Measurements from ENCODE around the gene GSTO1.

GSTO1 gene

DNA sequence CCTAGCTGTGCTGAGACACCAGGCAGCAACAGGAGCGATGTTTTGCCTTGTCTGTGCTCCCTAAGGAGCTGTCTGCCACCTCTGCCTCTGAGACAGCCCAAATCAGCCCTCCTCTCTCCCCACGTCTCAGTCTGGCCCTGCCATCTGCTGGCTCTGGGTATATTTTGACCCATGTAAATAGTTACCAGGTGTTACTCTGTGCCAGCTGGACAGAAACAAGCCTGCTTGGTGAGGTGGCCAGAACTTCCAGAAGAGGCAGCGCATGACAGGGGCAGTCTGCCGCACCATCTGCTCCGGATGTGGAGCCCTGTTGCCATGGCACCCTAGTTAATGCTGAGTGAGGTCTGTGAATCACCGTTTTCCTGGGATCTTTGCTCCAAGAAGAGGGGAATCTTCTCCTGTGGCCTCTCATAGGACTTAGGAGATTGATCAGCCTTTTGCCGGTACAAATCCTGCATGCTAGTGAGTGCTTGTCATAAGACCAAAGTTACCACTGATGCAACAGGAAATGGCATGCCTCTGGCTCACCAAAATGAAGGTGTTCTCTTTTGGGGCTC lies 46.1 kb downstream of the GSTO1 start:
- Histone ChIP-seq H3K36me3 (ENCODE audit: control insufficient read depth in 2 of 2, insufficient read depth in 2 of 2, low read length in 2 of 2) (no peaks in the 10 kb centered on the region), H3K4me1 (ENCODE audit: control insufficient read depth in 2 of 2, insufficient read depth in 2 of 2, low read length in 2 of 2) (peaks cover 8% of the 10 kb centered on the region in 2 donors), H3K27ac (ENCODE audit: low read depth in 2 of 2, low read length in 2 of 2) (peak overlapping the region; percentile 52 to 73), H3K4me3 (ENCODE audit: low read length in 2 of 2) (no peak overlapping the region), H3K9me3 (ENCODE audit: control insufficient read depth in 2 of 2, low read length in 2 of 2) (no peaks in the 10 kb centered on the region), H3K9ac (ENCODE audit: low read depth in 1 of 2, low read length in 2 of 2) (peak overlapping the region in 1 of 2 donors; percentile 17), H3K27me3 (ENCODE audit: control insufficient read depth in 2 of 2, insufficient read depth in 2 of 2, low read length in 2 of 2) (peaks cover 0 to 2% of the 10 kb centered on the region in 2 donors)

DNA sequence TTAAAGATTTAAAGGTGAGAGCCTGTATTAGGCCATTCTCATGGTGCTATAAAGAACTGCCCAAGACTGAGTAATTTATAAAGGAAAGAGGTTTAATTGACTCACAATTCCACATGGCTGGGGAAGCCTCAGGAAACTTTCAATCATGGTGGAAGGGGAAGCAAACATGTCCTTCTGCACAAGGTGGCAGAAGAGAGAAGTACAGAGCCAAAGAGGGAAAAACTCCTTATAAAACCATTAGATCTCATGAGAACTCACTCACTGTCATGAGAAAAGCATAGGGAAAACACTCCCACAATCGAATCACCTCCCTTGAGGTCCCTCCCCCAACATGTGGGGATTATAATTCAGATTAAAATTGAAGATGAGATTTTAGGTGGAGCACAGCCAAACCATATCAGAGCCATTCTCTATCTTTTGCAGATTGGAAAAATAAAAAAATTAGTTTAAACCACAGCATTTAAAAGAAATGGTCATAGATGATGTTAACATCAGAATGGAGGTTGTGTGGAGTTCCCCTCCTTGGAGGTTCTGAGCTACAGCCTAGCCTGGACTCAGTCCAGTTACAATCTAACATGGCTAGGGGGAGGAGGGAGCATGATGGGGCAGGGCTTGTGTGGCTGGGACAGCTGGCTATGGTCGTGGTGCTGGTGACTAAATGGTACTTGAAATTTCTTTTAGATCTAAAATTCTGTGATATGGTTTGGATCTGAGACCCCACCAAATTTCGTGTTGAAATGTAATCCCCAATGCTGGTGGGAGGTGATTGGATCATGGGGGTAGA lies 47.4 kb downstream of the GSTO1 start:
- Histone ChIP-seq H3K36me3 (ENCODE audit: control insufficient read depth in 2 of 2, insufficient read depth in 2 of 2, low read length in 2 of 2) (no peaks in the 10 kb centered on the region), H3K9me3 (ENCODE audit: control insufficient read depth in 2 of 2, low read length in 2 of 2) (no peaks in the 10 kb centered on the region), H3K4me3 (ENCODE audit: low read length in 2 of 2) (no peak overlapping the region), H3K27ac (ENCODE audit: low read depth in 2 of 2, low read length in 2 of 2) (no peak overlapping the region), H3K4me1 (ENCODE audit: control insufficient read depth in 2 of 2, insufficient read depth in 2 of 2, low read length in 2 of 2) (peaks cover 10% of the 10 kb centered on the region in 2 donors), H3K9ac (ENCODE audit: low read depth in 1 of 2, low read length in 2 of 2) (no peak overlapping the region), H3K27me3 (ENCODE audit: control insufficient read depth in 2 of 2, insufficient read depth in 2 of 2, low read length in 2 of 2) (peaks cover 0 to 2% of the 10 kb centered on the region in 2 donors)

DNA sequence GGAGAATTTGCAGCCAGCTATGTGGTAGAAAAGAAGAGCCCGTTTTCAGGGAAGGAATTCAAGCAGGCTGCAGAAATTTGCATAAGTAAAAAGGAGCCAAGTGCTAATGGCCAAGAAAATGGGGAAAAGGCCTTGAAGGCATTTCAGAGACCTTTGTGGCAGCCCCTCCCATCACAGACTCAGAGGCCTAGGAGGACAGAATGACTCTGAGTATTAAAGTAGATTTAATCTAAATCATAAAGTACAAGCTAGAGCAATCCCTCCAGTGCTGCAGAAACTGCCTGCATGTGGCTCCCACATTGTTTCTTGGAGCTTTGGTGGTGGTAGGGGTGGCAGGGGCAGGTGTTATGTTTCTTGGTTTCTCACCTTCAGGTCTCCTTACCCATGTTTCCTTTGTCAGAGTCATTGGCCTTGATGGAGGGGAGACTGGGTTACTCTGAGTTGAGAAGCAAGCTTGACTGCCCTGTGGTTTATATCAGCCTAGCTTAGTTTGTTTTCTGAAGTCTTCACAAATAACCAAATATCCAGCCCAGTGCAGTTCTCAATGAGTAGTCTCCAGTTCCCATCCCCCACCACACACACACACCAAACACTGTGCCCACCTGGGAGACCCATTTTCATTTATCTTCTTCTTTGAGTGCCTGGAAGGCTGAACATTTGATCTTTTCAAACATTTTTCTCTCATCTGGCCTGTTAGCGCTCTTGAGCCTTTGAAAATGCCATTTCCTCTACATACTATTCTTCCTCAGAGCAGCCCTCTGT lies 49.1 kb downstream of the GSTO1 start:
- Histone ChIP-seq H3K4me3 (ENCODE audit: low read length in 2 of 2) (no peak overlapping the region), H3K9ac (ENCODE audit: low read depth in 1 of 2, low read length in 2 of 2) (no peak overlapping the region), H3K9me3 (ENCODE audit: control insufficient read depth in 2 of 2, low read length in 2 of 2) (no peaks in the 10 kb centered on the region), H3K27ac (ENCODE audit: low read depth in 2 of 2, low read length in 2 of 2) (no peak overlapping the region), H3K27me3 (ENCODE audit: control insufficient read depth in 2 of 2, insufficient read depth in 2 of 2, low read length in 2 of 2) (peaks cover 0 to 2% of the 10 kb centered on the region in 2 donors), H3K4me1 (ENCODE audit: control insufficient read depth in 2 of 2, insufficient read depth in 2 of 2, low read length in 2 of 2) (peaks cover 10 to 15% of the 10 kb centered on the region in 2 donors), H3K36me3 (ENCODE audit: control insufficient read depth in 2 of 2, insufficient read depth in 2 of 2, low read length in 2 of 2) (no peaks in the 10 kb centered on the region)

DNA sequence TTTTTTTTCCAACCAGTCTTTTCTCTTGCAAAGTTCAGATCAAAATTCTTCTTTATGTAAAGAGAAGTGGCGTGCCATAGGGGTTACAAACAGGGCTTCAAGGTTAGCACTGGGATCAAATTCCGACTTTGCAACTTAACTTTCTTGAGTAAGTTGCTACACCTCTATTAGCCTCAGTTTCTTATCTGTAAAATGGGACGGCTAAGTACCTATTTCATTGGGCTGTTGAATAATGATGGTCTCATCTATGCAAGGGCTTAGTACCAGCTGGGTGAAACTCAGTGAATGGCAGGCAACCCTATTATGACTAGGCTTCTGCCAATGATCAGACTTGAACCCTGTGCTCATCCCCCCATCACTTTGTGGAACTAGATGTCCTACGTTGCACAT lies 49.7 kb downstream of the GSTO1 start:
- Histone ChIP-seq H3K27me3 (ENCODE audit: control insufficient read depth in 2 of 2, insufficient read depth in 2 of 2, low read length in 2 of 2) (peaks cover 0 to 2% of the 10 kb centered on the region in 2 donors), H3K27ac (ENCODE audit: low read depth in 2 of 2, low read length in 2 of 2) (no peak overlapping the region), H3K9ac (ENCODE audit: low read depth in 1 of 2, low read length in 2 of 2) (no peak overlapping the region), H3K4me1 (ENCODE audit: control insufficient read depth in 2 of 2, insufficient read depth in 2 of 2, low read length in 2 of 2) (peaks cover 10 to 15% of the 10 kb centered on the region in 2 donors), H3K36me3 (ENCODE audit: control insufficient read depth in 2 of 2, insufficient read depth in 2 of 2, low read length in 2 of 2) (no peaks in the 10 kb centered on the region), H3K4me3 (ENCODE audit: low read length in 2 of 2) (no peak overlapping the region), H3K9me3 (ENCODE audit: control insufficient read depth in 2 of 2, low read length in 2 of 2) (no peaks in the 10 kb centered on the region)

DNA sequence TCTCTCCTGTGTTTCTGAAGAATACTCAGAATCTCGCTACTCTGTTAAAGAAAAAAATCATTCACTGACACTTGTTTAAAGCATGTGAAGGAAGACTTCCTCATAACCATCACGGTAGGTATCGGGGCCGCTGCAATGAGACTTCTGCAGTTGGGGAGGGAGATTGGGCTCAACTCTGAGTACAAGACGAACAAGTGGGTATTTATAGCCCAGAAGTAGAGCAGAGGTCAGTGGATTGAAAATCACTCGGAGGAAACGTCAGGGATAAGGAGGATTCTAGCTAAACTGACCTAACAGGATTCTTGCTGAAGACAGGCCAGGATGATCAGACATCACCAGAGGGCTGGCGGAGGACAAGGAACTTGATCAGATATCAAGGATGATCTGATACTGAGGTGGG lies 50.2 kb downstream of the GSTO1 start:
- Histone ChIP-seq H3K9ac (ENCODE audit: low read depth in 1 of 2, low read length in 2 of 2) (no peak overlapping the region), H3K27ac (ENCODE audit: low read depth in 2 of 2, low read length in 2 of 2) (no peak overlapping the region), H3K4me1 (ENCODE audit: control insufficient read depth in 2 of 2, insufficient read depth in 2 of 2, low read length in 2 of 2) (peaks cover 10 to 15% of the 10 kb centered on the region in 2 donors)

DNA sequence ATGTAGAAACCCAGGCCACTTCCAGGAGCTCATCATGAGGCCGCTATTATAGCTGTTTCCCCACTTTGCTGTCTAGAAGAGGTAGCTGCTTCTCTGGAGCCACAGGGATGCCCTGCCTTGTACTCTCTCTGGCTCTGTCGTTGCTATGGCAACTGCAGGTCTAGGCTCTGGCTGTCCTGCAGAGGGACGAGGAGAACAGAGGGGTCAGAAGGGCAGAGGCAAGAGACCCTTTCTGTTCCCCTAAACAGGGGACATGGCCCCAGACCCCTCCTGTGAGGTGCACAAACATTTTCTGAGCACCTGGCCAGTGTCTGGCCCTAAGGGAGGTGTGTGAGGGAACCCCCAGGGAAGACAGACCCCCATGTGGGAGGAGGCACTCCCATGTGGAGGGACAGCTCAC lies 52.2 kb downstream of the GSTO1 start:
- Histone ChIP-seq H3K27me3 (ENCODE audit: control insufficient read depth in 2 of 2, insufficient read depth in 2 of 2, low read length in 2 of 2) (no peaks in the 10 kb centered on the region), H3K4me1 (ENCODE audit: control insufficient read depth in 2 of 2, insufficient read depth in 2 of 2, low read length in 2 of 2) (peaks cover 6 to 8% of the 10 kb centered on the region in 2 donors), H3K9me3 (ENCODE audit: control insufficient read depth in 2 of 2, low read length in 2 of 2) (no peaks in the 10 kb centered on the region), H3K36me3 (ENCODE audit: control insufficient read depth in 2 of 2, insufficient read depth in 2 of 2, low read length in 2 of 2) (no peaks in the 10 kb centered on the region), H3K4me3 (ENCODE audit: low read length in 2 of 2) (no peak overlapping the region), H3K27ac (ENCODE audit: low read depth in 2 of 2, low read length in 2 of 2) (no peak overlapping the region), H3K9ac (ENCODE audit: low read depth in 1 of 2, low read length in 2 of 2) (no peak overlapping the region)

More for the DNA sequence above, 50.2 kb downstream of the GSTO1 start:
- Histone ChIP-seq H3K27me3 (ENCODE audit: control insufficient read depth in 2 of 2, insufficient read depth in 2 of 2, low read length in 2 of 2) (peaks cover 0 to 2% of the 10 kb centered on the region in 2 donors), H3K9me3 (ENCODE audit: control insufficient read depth in 2 of 2, low read length in 2 of 2) (no peaks in the 10 kb centered on the region), H3K4me3 (ENCODE audit: low read length in 2 of 2) (no peak overlapping the region), H3K36me3 (ENCODE audit: control insufficient read depth in 2 of 2, insufficient read depth in 2 of 2, low read length in 2 of 2) (no peaks in the 10 kb centered on the region)

DNA sequence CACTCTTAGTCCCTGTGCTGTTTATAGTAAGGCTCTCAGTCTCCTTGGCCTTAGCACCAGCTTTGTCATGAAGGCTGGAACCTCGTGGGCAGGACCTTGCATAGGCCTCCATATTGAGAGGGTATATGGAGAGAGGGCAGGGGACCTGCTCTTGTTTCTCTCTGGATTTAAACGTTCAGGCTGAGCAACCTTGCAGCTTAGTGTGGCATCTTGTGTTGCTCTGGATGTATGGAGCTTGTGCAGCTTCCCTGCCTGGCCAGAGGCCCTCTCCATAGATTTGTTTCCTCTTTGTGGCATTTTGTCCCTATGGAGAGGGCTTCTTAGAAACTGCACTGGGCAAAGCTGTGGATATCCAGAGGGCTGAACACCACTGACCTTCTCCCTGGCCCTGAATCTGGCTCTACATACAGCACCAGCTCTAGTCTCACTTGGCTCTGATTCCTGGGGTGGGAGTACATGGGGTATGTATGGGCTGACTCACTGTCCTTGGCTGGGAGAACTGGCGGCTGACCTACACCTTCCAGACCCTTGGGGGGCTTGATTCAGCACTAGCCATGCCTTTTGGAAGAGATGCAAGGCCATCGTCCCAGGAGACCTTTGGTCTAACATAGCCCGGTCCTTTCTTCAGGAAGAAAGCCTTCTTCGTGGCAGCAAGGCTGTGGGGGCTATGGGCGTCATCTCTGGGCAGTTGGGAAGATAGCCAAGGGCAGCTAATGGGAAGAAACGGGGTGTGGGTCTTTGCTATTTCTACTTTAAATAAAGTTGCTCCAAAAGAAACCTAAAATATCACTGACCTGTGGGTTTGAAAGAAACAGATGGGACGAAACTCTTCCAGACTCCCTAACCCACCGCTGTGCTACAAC lies 53.1 kb downstream of the GSTO1 start:
- peaks cover 6 to 8% of the 10 kb centered on the region in 2 donors for H3K4me1 ChIP-seq (ENCODE audit: control insufficient read depth in 2 of 2, insufficient read depth in 2 of 2, low read length in 2 of 2)
- H3K9me3 ChIP-seq (ENCODE audit: control insufficient read depth in 2 of 2, low read length in 2 of 2) = no peaks in the 10 kb centered on the region
- no peaks in the 10 kb centered on the region for H3K27me3 ChIP-seq (ENCODE audit: control insufficient read depth in 2 of 2, insufficient read depth in 2 of 2, low read length in 2 of 2)

DNA sequence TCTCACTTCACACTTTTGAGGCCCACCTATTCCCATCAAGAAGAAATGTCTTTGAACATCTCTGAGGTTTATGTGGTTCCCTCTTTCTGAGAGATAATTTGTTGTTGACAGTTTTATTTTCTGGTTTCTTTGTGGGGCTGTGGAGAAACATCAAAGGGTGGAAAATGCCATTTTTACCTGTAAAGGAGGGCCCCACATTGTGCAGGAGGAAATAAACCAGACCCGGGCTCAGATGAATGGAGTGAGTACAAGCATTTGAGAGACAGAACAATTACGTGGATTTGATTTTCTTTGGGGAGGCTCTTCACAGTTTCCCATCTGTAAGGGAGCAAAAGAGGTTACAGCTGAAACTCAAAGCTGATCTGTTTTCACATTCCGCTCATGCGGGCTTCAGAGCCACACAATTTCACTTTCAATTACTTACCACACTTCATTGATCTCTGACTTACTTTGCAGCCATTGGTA lies 53.8 kb downstream of the GSTO1 start:
- Histone ChIP-seq H3K36me3 (ENCODE audit: control insufficient read depth in 2 of 2, insufficient read depth in 2 of 2, low read length in 2 of 2) (peaks cover 8% of the 10 kb centered on the region in 2 donors), H3K9ac (ENCODE audit: low read depth in 1 of 2, low read length in 2 of 2) (no peak overlapping the region), H3K4me3 (ENCODE audit: low read length in 2 of 2) (no peak overlapping the region), H3K27me3 (ENCODE audit: control insufficient read depth in 2 of 2, insufficient read depth in 2 of 2, low read length in 2 of 2) (no peaks in the 10 kb centered on the region), H3K4me1 (ENCODE audit: control insufficient read depth in 2 of 2, insufficient read depth in 2 of 2, low read length in 2 of 2) (peaks cover 6 to 8% of the 10 kb centered on the region in 2 donors), H3K9me3 (ENCODE audit: control insufficient read depth in 2 of 2, low read length in 2 of 2) (no peaks in the 10 kb centered on the region), H3K27ac (ENCODE audit: low read depth in 2 of 2, low read length in 2 of 2) (no peak overlapping the region)

More for the DNA sequence above, 53.1 kb downstream of the GSTO1 start:
- Histone ChIP-seq H3K4me3 (ENCODE audit: low read length in 2 of 2) (no peak overlapping the region), H3K27ac (ENCODE audit: low read depth in 2 of 2, low read length in 2 of 2) (no peak overlapping the region), H3K36me3 (ENCODE audit: control insufficient read depth in 2 of 2, insufficient read depth in 2 of 2, low read length in 2 of 2) (peaks cover 3 to 4% of the 10 kb centered on the region in 2 donors), H3K9ac (ENCODE audit: low read depth in 1 of 2, low read length in 2 of 2) (no peak overlapping the region)

DNA sequence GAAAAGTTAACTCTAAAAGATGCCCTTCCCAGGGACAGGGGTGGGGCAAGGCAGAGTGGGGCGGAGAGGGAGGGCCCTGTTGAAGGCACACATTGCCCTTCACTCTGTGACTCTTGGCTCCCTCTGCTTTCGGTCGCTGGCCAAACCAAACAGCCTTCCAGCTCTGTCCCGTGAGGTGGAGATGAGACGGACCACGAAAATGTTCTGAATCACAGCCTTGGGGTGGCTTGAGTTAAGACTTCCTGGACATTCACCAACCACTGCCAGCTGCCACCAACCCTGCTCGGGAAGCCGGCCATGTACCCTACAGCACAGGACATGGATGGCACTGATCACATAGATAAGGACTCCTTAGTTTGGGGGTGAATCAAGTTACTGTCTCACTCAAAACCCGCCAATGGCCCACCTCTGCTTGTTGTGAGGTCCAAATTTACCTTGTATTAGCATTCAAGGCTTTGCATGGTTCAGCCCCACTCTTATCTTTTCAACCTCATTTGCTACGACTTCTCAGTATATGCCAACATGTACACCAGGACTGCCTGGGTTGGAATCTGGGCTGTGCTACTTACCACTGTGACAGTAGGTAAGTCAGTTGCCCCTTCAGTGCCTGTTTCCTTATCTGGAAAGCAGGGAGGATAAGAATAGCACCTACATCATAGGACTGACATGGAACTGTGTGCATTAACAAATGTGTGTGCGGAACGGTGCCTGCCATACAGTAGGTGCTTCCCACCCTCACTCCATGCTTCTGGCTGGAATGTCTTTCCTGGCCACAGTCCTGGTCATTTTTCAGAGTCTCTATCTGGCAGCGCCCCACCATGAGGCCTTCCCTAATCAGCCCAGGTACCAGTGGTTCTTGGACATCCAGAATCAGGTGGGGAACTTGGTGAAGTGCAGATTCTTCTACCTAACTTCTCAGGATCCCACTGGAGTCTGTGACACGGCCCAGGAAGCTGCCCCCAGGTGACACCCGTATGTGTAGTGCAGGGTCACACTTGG lies 55.6 kb downstream of the GSTO1 start:
- Histone ChIP-seq H3K27ac (ENCODE audit: low read depth in 2 of 2, low read length in 2 of 2) (no peak overlapping the region), H3K9ac (ENCODE audit: low read depth in 1 of 2, low read length in 2 of 2) (no peak overlapping the region), H3K4me3 (ENCODE audit: low read length in 2 of 2) (no peak overlapping the region), H3K4me1 (ENCODE audit: control insufficient read depth in 2 of 2, insufficient read depth in 2 of 2, low read length in 2 of 2) (peaks cover 6 to 8% of the 10 kb centered on the region in 2 donors), H3K9me3 (ENCODE audit: control insufficient read depth in 2 of 2, low read length in 2 of 2) (no peaks in the 10 kb centered on the region), H3K36me3 (ENCODE audit: control insufficient read depth in 2 of 2, insufficient read depth in 2 of 2, low read length in 2 of 2) (peaks cover 25% of the 10 kb centered on the region in 2 donors), H3K27me3 (ENCODE audit: control insufficient read depth in 2 of 2, insufficient read depth in 2 of 2, low read length in 2 of 2) (no peaks in the 10 kb centered on the region)

All from mucosa of rectum (tissue), 2 donors.